Measurements from ENCODE around the gene ORC5. TPM values are rescaled to one million over a fixed set of nuclear protein-coding genes. Genes with fewer than 3 reads are reported as not detected.

ORC5 gene
- total RNA-seq, 4 donors from 2014 or later = 11.8 to 36.6 (median 12.7) TPM

GRCh38 chr7:104130726-104131125 is 77.1 kb downstream of the ORC5 start:
- H3K27me3 ChIP-seq = no peaks in the 10 kb centered on the region
- whole genome bisulfite sequencing = 95% methylated on average over 4 of the region's 4 CpGs
- H3K4me3 ChIP-seq = no peak overlapping the region
- no peaks in the 10 kb centered on the region for H3K4me1 ChIP-seq
- intact Hi-C loops (cut with DNase I) = no loop called here
- H3K36me3 ChIP-seq = peaks cover 6 to 78% (median 36%) of the 10 kb centered on the region in 4 donors
- no peak overlapping the region for H3K27ac ChIP-seq (replicated peaks in 1 of 4)
- TF ChIP-seq EP300 (IDR thresholded peaks at IDR 0.05) (no peak), CTCF (IDR thresholded peaks at IDR 0.05) (no peak), POLR2A (IDR thresholded peaks at IDR 0.05; ENCODE audit: low read depth) (no peak), POLR2AphosphoS5 (IDR thresholded peaks at IDR 0.05) (no peak)
- no peaks in the 10 kb centered on the region for H3K9me3 ChIP-seq
- DNase-seq (ENCODE audit: extremely low spot score) = no peak

- no peak overlapping the region for H3K27ac ChIP-seq (replicated peaks in 1 of 4)
- no peak for TF ChIP-seq CTCF (IDR thresholded peaks at IDR 0.05)
- TF ChIP-seq EP300 (IDR thresholded peaks at IDR 0.05) = no peak
- no peak for TF ChIP-seq POLR2AphosphoS5 (IDR thresholded peaks at IDR 0.05)
- no peak for TF ChIP-seq POLR2A (IDR thresholded peaks at IDR 0.05; ENCODE audit: low read depth)
- H3K27me3 ChIP-seq = no peaks in the 10 kb centered on the region
- intact Hi-C loops (cut with DNase I) = no loop called here
- H3K36me3 ChIP-seq = peaks cover 5 to 64% (median 33%) of the 10 kb centered on the region in 4 donors
- no peaks in the 10 kb centered on the region for H3K9me3 ChIP-seq
- 72% methylated on average over 2 of the region's 2 CpGs for WGBS
- no peaks in the 10 kb centered on the region for H3K4me1 ChIP-seq
- no peak for DNase-seq (ENCODE audit: extremely low spot score)
- no peak overlapping the region for H3K4me3 ChIP-seq
Observed at GRCh38 chr7:104127204-104127603, 80.6 kb downstream of the ORC5 start.

GRCh38 chr7:104126411-104126841 is 81.4 kb downstream of the ORC5 start:
- DNase-seq (ENCODE audit: extremely low spot score) = no peak
- Histone ChIP-seq H3K27me3 (no peaks in the 10 kb centered on the region), H3K27ac (replicated peaks in 1 of 4) (no peak overlapping the region), H3K36me3 (peaks cover 5 to 59% (median 29%) of the 10 kb centered on the region in 4 donors), H3K4me3 (no peak overlapping the region), H3K9me3 (no peaks in the 10 kb centered on the region), H3K4me1 (no peaks in the 10 kb centered on the region)
- 66% methylated on average over 4 of the region's 4 CpGs for WGBS
- intact Hi-C loops (cut with DNase I) = no loop called here
- TF ChIP-seq POLR2AphosphoS5 (IDR thresholded peaks at IDR 0.05) (no peak), POLR2A (IDR thresholded peaks at IDR 0.05; ENCODE audit: low read depth) (no peak), CTCF (IDR thresholded peaks at IDR 0.05) (no peak), EP300 (IDR thresholded peaks at IDR 0.05) (no peak)

- no peaks in the 10 kb centered on the region for H3K9me3 ChIP-seq
- no peaks in the 10 kb centered on the region for H3K4me1 ChIP-seq
- H3K27ac ChIP-seq (replicated peaks in 1 of 4) = no peak overlapping the region
- H3K4me3 ChIP-seq = no peak overlapping the region
- WGBS = 84% methylated on average over 4 of the region's 4 CpGs
- TF ChIP-seq CTCF (IDR thresholded peaks at IDR 0.05) (no peak), POLR2A (IDR thresholded peaks at IDR 0.05; ENCODE audit: low read depth) (no peak), EP300 (IDR thresholded peaks at IDR 0.05) (no peak), POLR2AphosphoS5 (IDR thresholded peaks at IDR 0.05) (no peak)
- peaks cover 5 to 45% (median 19%) of the 10 kb centered on the region in 4 donors for H3K36me3 ChIP-seq
- H3K27me3 ChIP-seq = no peaks in the 10 kb centered on the region
- no peak for DNase-seq (ENCODE audit: extremely low spot score)
- intact Hi-C loops (cut with DNase I) = no loop called here
Observed at GRCh38 chr7:104124893-104125477, 82.8 kb downstream of the ORC5 start.

- H3K27me3 ChIP-seq = no peaks in the 10 kb centered on the region
- DNase-seq (ENCODE audit: extremely low spot score) = no peak
- peaks cover 5 to 41% (median 19%) of the 10 kb centered on the region in 4 donors for H3K36me3 ChIP-seq
- intact Hi-C loops (cut with DNase I) = no loop called here
- 90% methylated on average over 3 of the region's 3 CpGs for WGBS
- no peak for TF ChIP-seq EP300 (IDR thresholded peaks at IDR 0.05)
- no peak for TF ChIP-seq POLR2AphosphoS5 (IDR thresholded peaks at IDR 0.05)
- no peak for TF ChIP-seq POLR2A (IDR thresholded peaks at IDR 0.05; ENCODE audit: low read depth)
- TF ChIP-seq CTCF (IDR thresholded peaks at IDR 0.05) = no peak
- no peaks in the 10 kb centered on the region for H3K4me1 ChIP-seq
- no peak overlapping the region for H3K4me3 ChIP-seq
- no peak overlapping the region for H3K27ac ChIP-seq (replicated peaks in 1 of 4)
- H3K9me3 ChIP-seq = no peaks in the 10 kb centered on the region
Observed at GRCh38 chr7:104124469-104124868, 83.3 kb downstream of the ORC5 start.

Data from esophagus muscularis mucosa (tissue), 4 donors.